Measurements from ENCODE around the gene UBE3B. TPM values are rescaled to one million over a fixed set of nuclear protein-coding genes. Genes with fewer than 3 reads are reported as not detected.

UBE3B gene
- total RNA-seq, 1 donor from 2014 or later, result 39.1 TPM

DNA sequence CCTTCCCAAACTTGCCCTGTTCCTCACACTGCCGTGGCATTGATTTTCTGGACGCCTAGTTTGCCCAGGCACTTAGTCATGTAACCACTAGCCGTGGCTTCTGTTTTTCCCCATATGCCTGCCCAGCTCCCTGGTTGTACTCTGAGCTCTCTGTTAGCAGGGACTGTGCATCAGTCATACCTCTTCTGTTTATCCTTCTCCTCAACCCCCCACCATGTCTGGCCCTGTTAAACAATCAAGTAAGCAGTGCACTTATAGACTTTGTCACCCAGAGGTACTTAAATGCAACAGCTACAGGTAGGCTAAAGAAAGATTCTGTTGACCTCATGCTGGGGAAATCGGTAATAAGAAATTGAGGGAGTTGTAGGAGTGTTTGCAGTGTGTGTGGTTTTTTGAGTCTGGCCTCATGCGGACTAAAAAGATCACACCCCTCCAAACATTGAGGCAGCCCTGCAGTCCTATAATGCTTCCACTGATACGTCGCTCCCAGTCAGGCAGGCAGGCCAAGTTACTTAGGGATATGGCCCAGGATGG lies 17.0 kb downstream of the UBE3B start:
- Histone ChIP-seq H3K36me3 (peaks cover 95% of the 10 kb centered on the region), H3K27ac (no peak overlapping the region)
- intact Hi-C loops (cut with DNase I), result no loop called here

DNA sequence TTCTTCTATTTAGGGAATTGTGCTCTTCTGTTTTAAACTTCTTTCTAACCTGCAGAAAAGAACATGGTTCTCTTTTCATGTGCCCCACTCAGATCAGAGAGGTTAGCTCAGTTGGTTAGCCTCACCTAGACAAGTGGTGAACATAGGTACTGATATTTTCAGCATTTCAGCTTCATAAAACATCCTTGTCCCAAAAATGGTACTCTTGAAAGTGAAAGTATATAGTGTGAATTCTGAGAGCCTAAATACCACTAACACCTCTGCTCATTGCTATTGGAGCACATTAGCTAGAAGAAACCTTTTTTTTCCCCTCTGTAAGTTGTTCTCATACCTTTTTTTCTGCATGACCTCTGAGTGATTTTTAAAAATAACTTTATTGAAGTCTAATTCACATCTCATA lies 17.6 kb downstream of the UBE3B start:
- no peak overlapping the region for H3K27ac ChIP-seq
- H3K36me3 ChIP-seq, result peaks cover 95% of the 10 kb centered on the region
- TF ChIP-seq, protein P1, sequence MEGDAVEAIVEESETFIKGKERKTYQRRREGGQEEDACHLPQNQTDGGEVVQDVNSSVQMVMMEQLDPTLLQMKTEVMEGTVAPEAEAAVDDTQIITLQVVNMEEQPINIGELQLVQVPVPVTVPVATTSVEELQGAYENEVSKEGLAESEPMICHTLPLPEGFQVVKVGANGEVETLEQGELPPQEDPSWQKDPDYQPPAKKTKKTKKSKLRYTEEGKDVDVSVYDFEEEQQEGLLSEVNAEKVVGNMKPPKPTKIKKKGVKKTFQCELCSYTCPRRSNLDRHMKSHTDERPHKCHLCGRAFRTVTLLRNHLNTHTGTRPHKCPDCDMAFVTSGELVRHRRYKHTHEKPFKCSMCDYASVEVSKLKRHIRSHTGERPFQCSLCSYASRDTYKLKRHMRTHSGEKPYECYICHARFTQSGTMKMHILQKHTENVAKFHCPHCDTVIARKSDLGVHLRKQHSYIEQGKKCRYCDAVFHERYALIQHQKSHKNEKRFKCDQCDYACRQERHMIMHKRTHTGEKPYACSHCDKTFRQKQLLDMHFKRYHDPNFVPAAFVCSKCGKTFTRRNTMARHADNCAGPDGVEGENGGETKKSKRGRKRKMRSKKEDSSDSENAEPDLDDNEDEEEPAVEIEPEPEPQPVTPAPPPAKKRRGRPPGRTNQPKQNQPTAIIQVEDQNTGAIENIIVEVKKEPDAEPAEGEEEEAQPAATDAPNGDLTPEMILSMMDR (IDR thresholded peaks at IDR 0.05), result no peak
- DNase-seq, result no peak
- no peak for ATAC-seq
- no peaks in the 10 kb centered on the region for H3K9me3 ChIP-seq
- no peaks in the 10 kb centered on the region for H3K4me1 ChIP-seq
- H3K4me3 ChIP-seq, result no peak overlapping the region
- intact Hi-C loops (cut with DNase I), result no loop called here
- H3K27me3 ChIP-seq, result no peaks in the 10 kb centered on the region

More for the DNA sequence above, 17.0 kb downstream of the UBE3B start:
- H3K27me3 ChIP-seq, result no peaks in the 10 kb centered on the region
- H3K4me3 ChIP-seq, result no peak overlapping the region
- no peaks in the 10 kb centered on the region for H3K9me3 ChIP-seq
- TF ChIP-seq, protein P1 (IDR thresholded peaks at IDR 0.05), result no peak
- no peak for ATAC-seq
- H3K4me1 ChIP-seq, result no peaks in the 10 kb centered on the region
- DNase-seq, result no peak

DNA sequence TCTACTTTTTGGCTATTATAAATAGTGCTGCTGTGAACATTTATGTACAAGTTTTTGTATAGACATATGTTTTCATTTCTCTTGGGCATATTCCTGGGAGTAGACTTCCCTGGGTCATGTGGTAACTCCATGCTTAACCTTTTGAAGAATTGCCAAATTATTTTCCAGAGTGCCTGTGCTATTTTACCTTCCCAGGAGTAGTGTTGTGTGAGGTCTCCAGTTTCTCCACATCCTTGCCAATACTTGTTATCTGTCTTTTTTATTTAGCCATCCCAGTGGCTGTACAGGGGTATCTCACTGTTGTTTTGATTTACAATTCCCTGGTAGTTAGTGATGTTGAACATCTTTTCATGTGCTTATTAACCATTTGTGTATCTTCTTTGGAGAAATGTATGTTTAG lies 18.9 kb downstream of the UBE3B start:
- intact Hi-C loops (cut with DNase I), result no loop called here
- ATAC-seq, result no peak
- H3K27me3 ChIP-seq, result no peaks in the 10 kb centered on the region

DNA sequence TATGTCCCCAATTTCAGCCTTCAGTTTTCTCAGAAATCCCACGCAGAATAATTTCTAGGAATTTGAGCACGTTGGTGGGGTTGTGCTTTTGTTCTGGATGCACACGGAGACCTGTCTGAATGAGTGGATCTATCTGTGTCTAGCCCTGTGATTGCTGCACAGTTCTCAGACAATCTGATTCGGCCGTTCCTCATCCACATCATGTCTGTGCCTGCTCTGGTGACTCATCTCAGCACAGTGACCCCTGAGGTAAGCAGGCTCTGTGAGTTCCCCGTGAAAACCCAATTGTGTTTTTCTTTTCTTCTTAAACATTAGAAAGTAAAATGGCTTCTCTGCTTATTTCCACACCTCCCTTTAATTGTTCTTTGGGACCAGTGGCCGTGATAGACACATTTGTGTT lies 20.2 kb downstream of the UBE3B start:
- H3K9me3 ChIP-seq, result no peaks in the 10 kb centered on the region
- no peak overlapping the region for H3K4me3 ChIP-seq
- H3K4me1 ChIP-seq, result no peaks in the 10 kb centered on the region
- intact Hi-C loops (cut with DNase I), result no loop called here
- no peaks in the 10 kb centered on the region for H3K27me3 ChIP-seq
- ATAC-seq (no peak), DNase-seq (no peak)
- no peak overlapping the region for H3K27ac ChIP-seq
- TF ChIP-seq, protein P1 (IDR thresholded peaks at IDR 0.05), result no peak
- H3K36me3 ChIP-seq, result peaks cover 95% of the 10 kb centered on the region

More for the DNA sequence above, 18.9 kb downstream of the UBE3B start:
- no peak for DNase-seq
- H3K4me1 ChIP-seq, result no peaks in the 10 kb centered on the region
- no peaks in the 10 kb centered on the region for H3K9me3 ChIP-seq
- no peak overlapping the region for H3K27ac ChIP-seq
- TF ChIP-seq, protein P1 (IDR thresholded peaks at IDR 0.05), result no peak
- H3K4me3 ChIP-seq, result no peak overlapping the region
- H3K36me3 ChIP-seq, result peaks cover 95% of the 10 kb centered on the region

DNA sequence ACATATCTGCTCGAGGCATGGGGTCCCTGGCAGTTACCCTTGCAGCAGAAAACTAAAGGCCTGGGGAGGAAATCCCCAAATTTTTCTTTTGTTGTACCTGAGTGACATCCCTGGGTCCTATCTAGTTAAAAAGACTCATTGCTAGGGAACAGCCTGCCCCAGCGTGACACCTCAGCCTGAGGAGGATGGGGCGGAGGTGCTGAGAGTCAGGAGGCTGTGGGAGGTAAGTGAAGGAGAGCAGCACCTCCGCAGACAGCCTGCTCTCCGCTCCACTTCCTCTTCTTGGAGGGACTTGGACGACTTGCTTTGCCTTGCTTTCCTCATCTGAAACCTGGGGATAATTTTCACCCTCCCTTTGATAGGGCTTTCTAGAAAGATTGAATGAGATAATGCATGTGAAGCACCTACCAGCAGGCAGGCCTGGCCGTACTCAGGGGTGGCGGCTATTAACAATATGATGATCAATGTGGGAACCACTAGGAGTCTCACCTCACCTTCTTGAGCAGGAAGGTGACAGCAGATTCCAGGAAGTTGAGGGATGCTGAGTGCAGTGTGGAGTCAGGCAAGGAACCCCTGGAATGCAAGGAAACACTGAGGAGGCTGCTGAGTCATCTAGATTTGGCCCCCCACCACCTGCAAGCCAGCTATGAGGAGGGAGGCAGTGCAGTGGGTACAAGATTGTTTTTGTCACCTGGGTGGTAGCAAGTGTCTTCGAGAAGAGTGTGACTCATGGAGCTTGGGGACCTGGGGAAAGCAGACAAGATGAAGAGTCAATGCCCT lies 23.2 kb downstream of the UBE3B start:
- TF ChIP-seq, protein P1 (IDR thresholded peaks at IDR 0.05), result no peak
- ATAC-seq (no peak), DNase-seq (no peak)
- intact Hi-C loops (cut with DNase I), result no loop called here
- Histone ChIP-seq H3K9me3 (no peaks in the 10 kb centered on the region), H3K4me3 (no peak overlapping the region), H3K4me1 (no peaks in the 10 kb centered on the region), H3K27ac (no peak overlapping the region), H3K27me3 (no peaks in the 10 kb centered on the region), H3K36me3 (peaks cover 99% of the 10 kb centered on the region)

Data from upper lobe of right lung (tissue), 1 donor.